MCF 10A (cell line): ENCODE data around the gene RNASE7. TPM values are rescaled to one million over a fixed set of nuclear protein-coding genes. Genes with fewer than 3 reads are reported as not detected.
A peak's percentile ranks its signal among the peaks of the same experiment; 100 is the strongest.

Experiments
- BruUV-seq: library from RNA; stranded (reverse); fragments of 400-500 nt; replicated peaks from 2 replicates; lab custom pipeline; 2021; lab: Mats Ljungman, UMichigan
- CTCF ChIA-PET: fragments of 300-600 bp; sonication (Branson Sonifier 250); formaldehyde crosslinking; extraction: SDS; loops from one replicate; lab custom pipeline; 2021; ENCODE audit warnings: antibody characterized with exemption, inconsistent platforms; lab: Yijun Ruan, JAX
- POLR2A ChIA-PET: fragments of 300-600, 350-650 bp; sonication (Branson Sonifier 250); formaldehyde crosslinking; extraction: SDS; loops from one replicate; lab custom pipeline; 2020; ENCODE audit warnings: antibody characterized with exemption, inconsistent platforms; lab: Yijun Ruan, JAX
- DNase-seq: peaks from one replicate; pipeline ENCODE4 v3.0.0-alpha.2; 2018; ENCODE audit not compliant: unreplicated experiment
- H3K27ac Mint-ChIP-seq: one replicate; pipeline ENCODE4 v1.8.0; 2022; ENCODE audit warnings: mild to moderate bottlenecking, low read depth, mixed read lengths; ENCODE audit not compliant: unreplicated experiment
- H3K27me3 Mint-ChIP-seq: one replicate; pipeline ENCODE4 v1.8.0; 2022; ENCODE audit warnings: mixed read lengths; ENCODE audit not compliant: insufficient read depth, unreplicated experiment
- H3K36me3 Mint-ChIP-seq: one replicate; pipeline ENCODE4 v1.8.0; 2022; ENCODE audit warnings: mild to moderate bottlenecking, moderate library complexity, mixed read lengths; ENCODE audit not compliant: insufficient read depth, unreplicated experiment
- H3K4me1 Mint-ChIP-seq: one replicate; pipeline ENCODE4 v1.8.0; 2022; ENCODE audit warnings: mixed read lengths; ENCODE audit not compliant: insufficient read depth, unreplicated experiment
- H3K4me3 Mint-ChIP-seq: one replicate; pipeline ENCODE4 v1.8.0; 2022; ENCODE audit warnings: mild to moderate bottlenecking, moderate library complexity, mixed read lengths; ENCODE audit not compliant: unreplicated experiment
- H3K9me3 Mint-ChIP-seq: one replicate; pipeline ENCODE4 v1.8.0; 2022; ENCODE audit warnings: mixed read lengths; ENCODE audit not compliant: unreplicated experiment
- intact Hi-C: fragments of 100-400 bp; cut with micrococcal nuclease; formaldehyde crosslinking; loops from 2 replicates; pipeline ENCODE4 v1.14.1; 2022
- total RNA-seq: library from RNA; stranded (reverse); gene quantifications from 2 replicates; pipeline ENCODE4 v1.2.3, GENCODE V29; 2022
- TF ChIP-seq, protein P1 (sequence below): fragments of 200-600 bp; IDR thresholded peaks from one replicate; pipeline ENCODE4 v1.8.0; 2022; ENCODE audit warnings: antibody characterized with exemption, mild to moderate bottlenecking; ENCODE audit not compliant: unreplicated experiment

RNASE7 gene
- total RNA-seq, 1 experiment from 2014 or later = 10.9 TPM

DNA sequence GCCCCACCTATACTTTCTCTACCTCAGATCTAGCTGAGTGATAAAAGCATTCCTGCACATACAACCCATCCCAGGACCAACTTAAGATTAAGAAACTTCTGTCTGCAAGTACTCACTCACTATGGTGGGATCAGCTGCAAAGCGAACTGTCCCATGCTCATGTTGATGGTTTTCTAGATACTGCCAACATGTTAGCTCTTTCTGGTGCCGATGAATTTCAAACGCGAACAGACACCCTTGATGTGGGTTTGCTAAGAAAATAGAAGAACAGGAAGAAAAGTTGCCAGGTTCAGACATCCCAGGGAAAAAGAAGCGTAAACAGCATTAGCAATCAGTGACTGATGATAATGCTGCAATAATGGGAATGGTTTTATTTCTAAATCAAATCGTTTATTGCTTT lies 44.6 kb upstream of the RNASE7 start:
- peaks cover 56% of the 10 kb centered on the region for H3K36me3 Mint-ChIP-seq
- H3K27ac Mint-ChIP-seq = no peak overlapping the region
- intact Hi-C loops = no loop called here
- H3K27me3 Mint-ChIP-seq = no peaks in the 10 kb centered on the region
- peaks cover 18% of the 10 kb centered on the region for H3K4me1 Mint-ChIP-seq
- ChIA-PET POLR2A (interaction anchor here (0.5 to 3.2 kb wide), 5 partner anchors 7 to 27 kb away, joined by 4 to 28 read pairs (median 5); partner anchors contain the start of gene METTL17), CTCF (interaction anchor here (0.6 to 13.0 kb wide), 13 partner anchors 8 to 468 kb away, joined by 3 to 213 read pairs (median 6); partner anchors contain the start of gene ARHGEF40)
- TF ChIP-seq, protein P1, sequence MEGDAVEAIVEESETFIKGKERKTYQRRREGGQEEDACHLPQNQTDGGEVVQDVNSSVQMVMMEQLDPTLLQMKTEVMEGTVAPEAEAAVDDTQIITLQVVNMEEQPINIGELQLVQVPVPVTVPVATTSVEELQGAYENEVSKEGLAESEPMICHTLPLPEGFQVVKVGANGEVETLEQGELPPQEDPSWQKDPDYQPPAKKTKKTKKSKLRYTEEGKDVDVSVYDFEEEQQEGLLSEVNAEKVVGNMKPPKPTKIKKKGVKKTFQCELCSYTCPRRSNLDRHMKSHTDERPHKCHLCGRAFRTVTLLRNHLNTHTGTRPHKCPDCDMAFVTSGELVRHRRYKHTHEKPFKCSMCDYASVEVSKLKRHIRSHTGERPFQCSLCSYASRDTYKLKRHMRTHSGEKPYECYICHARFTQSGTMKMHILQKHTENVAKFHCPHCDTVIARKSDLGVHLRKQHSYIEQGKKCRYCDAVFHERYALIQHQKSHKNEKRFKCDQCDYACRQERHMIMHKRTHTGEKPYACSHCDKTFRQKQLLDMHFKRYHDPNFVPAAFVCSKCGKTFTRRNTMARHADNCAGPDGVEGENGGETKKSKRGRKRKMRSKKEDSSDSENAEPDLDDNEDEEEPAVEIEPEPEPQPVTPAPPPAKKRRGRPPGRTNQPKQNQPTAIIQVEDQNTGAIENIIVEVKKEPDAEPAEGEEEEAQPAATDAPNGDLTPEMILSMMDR = no peak
- DNase-seq = no peak
- H3K9me3 Mint-ChIP-seq = no peaks in the 10 kb centered on the region
- BruUV-seq = no TSS peak
- no peak overlapping the region for H3K4me3 Mint-ChIP-seq

DNA sequence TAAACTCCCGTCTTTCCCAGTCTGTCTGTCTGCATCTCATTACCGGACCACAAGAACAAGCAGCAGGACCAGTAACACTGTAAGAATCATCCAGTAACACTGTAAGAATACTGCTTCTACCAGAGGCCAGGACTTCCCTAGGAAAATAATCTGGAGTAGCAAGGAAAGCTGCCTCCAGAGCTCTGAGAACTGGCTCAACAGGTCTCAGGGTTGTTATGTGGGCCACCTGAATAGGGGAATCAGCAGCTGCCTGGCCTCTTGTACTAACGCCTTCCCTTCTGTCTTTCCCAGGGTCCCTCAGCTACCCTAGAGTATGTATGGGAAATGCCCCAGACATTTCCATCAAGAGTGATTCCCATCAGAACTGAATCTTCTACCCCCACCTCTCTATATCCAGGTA lies 44.0 kb upstream of the RNASE7 start:
- H3K27ac Mint-ChIP-seq = peak overlapping the region; percentile 73
- intact Hi-C loops = no loop called here

DNA sequence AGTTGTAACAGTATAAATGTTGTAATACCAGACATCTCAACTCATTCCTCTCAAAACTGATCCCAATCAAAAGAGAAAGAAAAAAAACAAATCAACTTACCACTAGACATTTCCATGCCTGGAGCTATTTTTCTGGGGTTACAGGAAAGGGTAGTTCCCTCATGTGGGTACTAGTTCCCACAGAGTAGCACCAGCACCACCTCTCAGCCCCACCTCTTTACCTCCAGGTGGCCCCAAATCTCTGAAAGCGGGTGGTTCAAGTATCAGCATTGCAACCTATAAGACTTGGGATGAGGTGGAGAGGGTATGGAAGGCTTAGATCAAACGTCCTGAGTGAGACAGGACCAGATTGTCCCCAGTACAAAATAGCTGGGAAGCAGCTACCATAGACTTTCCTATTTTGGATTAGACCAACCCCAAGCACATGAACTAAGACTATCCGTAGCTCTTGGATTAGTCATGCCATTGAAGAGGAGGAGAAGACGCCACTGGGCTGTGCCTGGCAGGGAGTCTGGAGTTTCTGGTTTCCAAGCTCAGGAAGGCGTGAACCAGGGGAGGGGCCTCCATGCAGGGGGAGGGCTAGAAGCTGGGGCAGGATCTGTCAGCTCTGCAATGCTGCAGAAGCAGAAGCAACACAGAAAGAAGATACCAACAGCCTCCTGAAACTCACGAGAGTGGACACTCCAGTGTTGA lies 43.3 kb upstream of the RNASE7 start, which contains the start of gene SLC39A2:
Gene SLC39A2 (plus strand): TSS at position 620 of the 693 bp plus-strand sequence. CDS start 154 bp downstream, outside the sequence.
- Mint-ChIP-seq H3K27ac (peak within 1 kb of the TSS; percentile 73), H3K4me1 (peaks cover 18% of the 10 kb centered on the region), H3K4me3 (peak within 1 kb of the TSS; percentile 8), H3K9me3 (no peaks in the 10 kb centered on the region), H3K36me3 (peaks cover 46% of the 10 kb centered on the region), H3K27me3 (no peaks in the 10 kb centered on the region)
- POLR2A ChIA-PET = interaction anchor here (0.7 to 3.2 kb wide), 5 partner anchors 8 to 140 kb away, joined by 3 to 28 read pairs (median 5); partner anchors contain the start of gene METTL17
- DNase-seq = peak; percentile 83
- TF ChIP-seq, protein P1 = no peak
- intact Hi-C loops = no loop called here
- CTCF ChIA-PET = interaction anchor here (0.5 to 13.0 kb wide), 19 partner anchors 10 to 695 kb away, joined by 3 to 213 read pairs (median 5); partner anchors contain the start of gene TPPP2
- BruUV-seq = no TSS peak

More for the DNA sequence above, 44.0 kb upstream of the RNASE7 start:
- Mint-ChIP-seq H3K4me1 (peaks cover 18% of the 10 kb centered on the region), H3K27me3 (no peaks in the 10 kb centered on the region), H3K36me3 (peaks cover 50% of the 10 kb centered on the region), H3K9me3 (no peaks in the 10 kb centered on the region), H3K4me3 (peak overlapping the region; percentile 8)
- no TSS peak for BruUV-seq
- no peak for DNase-seq
- TF ChIP-seq, protein P1 = no peak
- ChIA-PET POLR2A (interaction anchor here (1.0 to 3.2 kb wide), 4 partner anchors 8 to 24 kb away, joined by 4 to 28 read pairs (median 6); partner anchors contain the start of gene METTL17), CTCF (interaction anchor here (0.6 to 13.0 kb wide), 16 partner anchors 9 to 695 kb away, joined by 3 to 213 read pairs (median 5); partner anchors contain the start of gene ARHGEF40)

DNA sequence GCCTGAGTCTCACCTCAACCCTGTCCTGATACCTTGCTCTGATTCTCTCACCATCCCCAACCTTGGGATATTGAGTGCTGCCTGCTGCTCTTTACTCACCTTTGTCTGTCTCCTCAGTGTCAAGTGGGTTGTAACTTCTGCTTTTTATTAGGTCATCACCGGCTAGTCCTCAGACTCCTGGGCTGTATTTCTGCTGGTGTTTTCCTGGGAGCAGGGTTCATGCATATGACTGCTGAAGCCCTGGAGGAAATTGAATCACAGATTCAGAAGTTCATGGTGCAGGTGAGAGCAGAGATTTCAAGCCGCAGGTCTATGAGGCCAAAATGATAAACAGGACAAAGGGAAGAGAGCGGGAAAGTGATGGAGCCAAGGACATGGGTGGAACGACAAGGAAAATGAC lies 42.6 kb upstream of the RNASE7 start:
- no TSS peak for BruUV-seq
- H3K36me3 Mint-ChIP-seq = peaks cover 38% of the 10 kb centered on the region
- H3K4me3 Mint-ChIP-seq = no peak overlapping the region
- peaks cover 18% of the 10 kb centered on the region for H3K4me1 Mint-ChIP-seq
- no peak for DNase-seq
- no peak overlapping the region for H3K27ac Mint-ChIP-seq
- TF ChIP-seq, protein P1 = no peak
- POLR2A ChIA-PET = interaction anchor here (0.5 to 3.2 kb wide), 3 partner anchors 9 to 310 kb away, joined by 3 to 28 read pairs (median 8); partner anchors contain the start of gene METTL17
- no peaks in the 10 kb centered on the region for H3K9me3 Mint-ChIP-seq
- H3K27me3 Mint-ChIP-seq = no peaks in the 10 kb centered on the region
- intact Hi-C loops = no loop called here
- CTCF ChIA-PET = interaction anchor here (0.5 to 13.0 kb wide), 9 partner anchors 11 to 308 kb away, joined by 3 to 213 read pairs (median 5); partner anchors contain the start of gene TPPP2
